BLaER1 treated with 17β-estradiol and CSF1 and Interleukin-3, amounts not matched to agents 10 nM and 100 nM (cell line): ENCODE measurements around the gene AHNAK.

Experiments
- H3K27ac ChIP-seq, 11 experiments: shearing (Covaris generic); formaldehyde crosslinking; 2 replicates each; pipeline ENCODE4 v1.8.1; 2022
- H3K27me3 ChIP-seq, 11 experiments: shearing (Covaris generic); formaldehyde crosslinking; 2 replicates each; pipeline ENCODE4 v1.8.1; 2022
- H3K36me3 ChIP-seq, 11 experiments: shearing (Covaris generic); formaldehyde crosslinking; 2 replicates each; pipeline ENCODE4 v1.8.1; 2022
- H3K4me1 ChIP-seq, 10 experiments: shearing (Covaris generic); formaldehyde crosslinking; 2 replicates each; pipeline ENCODE4 v1.8.1; 2022
- H3K4me2 ChIP-seq, 11 experiments: shearing (Covaris generic); formaldehyde crosslinking; 2 replicates each; pipeline ENCODE4 v1.8.1; 2022
- H3K4me3 ChIP-seq, 10 experiments: shearing (Covaris generic); formaldehyde crosslinking; 2 replicates each; pipeline ENCODE4 v1.8.1; 2022
- H3K9ac ChIP-seq, 11 experiments: shearing (Covaris generic); formaldehyde crosslinking; 2 replicates each; pipeline ENCODE4 v1.8.1; 2022
- H3K9me3 ChIP-seq, 11 experiments: shearing (Covaris generic); formaldehyde crosslinking; replicated peaks in 1 of 11; 2 replicates each; pipeline ENCODE4 v1.8.1; 2022
- H4K20me1 ChIP-seq, 11 experiments: shearing (Covaris generic); formaldehyde crosslinking; 2 replicates each; pipeline ENCODE4 v1.8.1; 2022
- Cebpa-rat ChIP-seq, 11 experiments: shearing (Covaris generic); IDR thresholded peaks; 2 replicates each; pipeline ENCODE4 v1.8.1; 2022

AHNAK gene

GRCh38 chr11:62548545-62549335 is 2.1 kb upstream of the AHNAK start:
- no peak overlapping the region for H3K4me3 ChIP-seq
- no peaks in the 10 kb centered on the region for H3K9me3 ChIP-seq
- no peak for TF ChIP-seq Cebpa-rat (IDR thresholded peaks at IDR 0.05)
- no peak overlapping the region for H3K27ac ChIP-seq
- H4K20me1 ChIP-seq = peaks cover 0 to 44% (median 17%) of the 10 kb centered on the region in 11 experiments; a peak in 14 of 22 replicates
- no peak overlapping the region for H3K9ac ChIP-seq
- no peaks in the 10 kb centered on the region for H3K36me3 ChIP-seq
- peaks cover 16 to 70% (median 60%) of the 10 kb centered on the region in 11 experiments for H3K27me3 ChIP-seq
- peaks cover 49 to 74% (median 64%) of the 10 kb centered on the region in 10 experiments for H3K4me1 ChIP-seq
- no peak overlapping the region; a peak in 2 of 22 replicates for H3K4me2 ChIP-seq

- H3K36me3 ChIP-seq = no peaks in the 10 kb centered on the region
- H3K9ac ChIP-seq = peak overlapping the region in 1 of 11 experiments; percentile 93; a peak in 1 of 22 replicates
- H4K20me1 ChIP-seq = peaks cover 0 to 48% (median 25%) of the 10 kb centered on the region in 11 experiments; a peak in 13 of 22 replicates
- H3K27me3 ChIP-seq = peaks cover 16 to 77% (median 70%) of the 10 kb centered on the region in 11 experiments
- no peak for TF ChIP-seq Cebpa-rat (IDR thresholded peaks at IDR 0.05)
- H3K4me3 ChIP-seq = peak overlapping the region in 2 of 10 experiments; percentile 92 to 95; a peak in 1 of 20 replicates
- H3K9me3 ChIP-seq = no peaks in the 10 kb centered on the region
- H3K4me2 ChIP-seq = peak overlapping the region in 5 of 11 experiments; percentile 18 to 100 (median 94); a peak in 8 of 22 replicates
- peaks cover 49 to 74% (median 64%) of the 10 kb centered on the region in 10 experiments for H3K4me1 ChIP-seq
- H3K27ac ChIP-seq = no peak overlapping the region
Observed at GRCh38 chr11:62547691-62548281, 1.2 kb upstream of the AHNAK start.

- Histone ChIP-seq H3K27me3 (peaks cover 16 to 77% (median 72%) of the 10 kb centered on the region in 11 experiments), H3K36me3 (no peaks in the 10 kb centered on the region), H4K20me1 (peaks cover 0 to 47% (median 25%) of the 10 kb centered on the region in 11 experiments; a peak in 14 of 22 replicates), H3K27ac (peak overlapping the region in 1 of 11 experiments; percentile 26; a peak in 3 of 22 replicates), H3K4me3 (peak overlapping the region in 9 of 10 experiments; percentile 59 to 95 (median 76); a peak in 14 of 20 replicates), H3K4me1 (peaks cover 48 to 74% (median 63%) of the 10 kb centered on the region in 10 experiments), H3K4me2 (peak overlapping the region; percentile 80 to 100 (median 96); a peak in 19 of 22 replicates), H3K9ac (peak overlapping the region in 5 of 11 experiments; percentile 39 to 96 (median 89); a peak in 8 of 22 replicates), H3K9me3 (no peaks in the 10 kb centered on the region)
- no peak for TF ChIP-seq Cebpa-rat (IDR thresholded peaks at IDR 0.05)
Observed at GRCh38 chr11:62546929-62547625, 471 bp upstream of the AHNAK start.

- no peak for TF ChIP-seq Cebpa-rat (IDR thresholded peaks at IDR 0.05)
- Histone ChIP-seq H3K4me3 (peak overlapping the region; percentile 46 to 95 (median 71)), H3K27ac (peak overlapping the region in 9 of 11 experiments; percentile 29 to 84 (median 67); a peak in 15 of 22 replicates), H3K9ac (peak overlapping the region; percentile 56 to 96 (median 68)), H3K36me3 (no peaks in the 10 kb centered on the region), H3K4me1 (peaks cover 48 to 74% (median 63%) of the 10 kb centered on the region in 10 experiments), H4K20me1 (peaks cover 3 to 49% (median 29%) of the 10 kb centered on the region in 11 experiments; a peak in 16 of 22 replicates), H3K9me3 (no peaks in the 10 kb centered on the region), H3K27me3 (peaks cover 16 to 77% (median 72%) of the 10 kb centered on the region in 11 experiments), H3K4me2 (peak overlapping the region; percentile 82 to 100 (median 96))
Observed at GRCh38 chr11:62545437-62546243, 966 bp downstream of the AHNAK start.

- Histone ChIP-seq H3K36me3 (no peaks in the 10 kb centered on the region), H3K4me2 (peak overlapping the region; percentile 82 to 100 (median 96)), H4K20me1 (peaks cover 4 to 57% (median 29%) of the 10 kb centered on the region in 11 experiments; a peak in 16 of 22 replicates), H3K4me1 (peaks cover 42 to 74% (median 61%) of the 10 kb centered on the region in 10 experiments), H3K9ac (peak overlapping the region; percentile 56 to 96 (median 68); a peak in 20 of 22 replicates), H3K27me3 (peaks cover 16 to 75% (median 68%) of the 10 kb centered on the region in 11 experiments), H3K4me3 (peak overlapping the region; percentile 46 to 95 (median 71)), H3K27ac (peak overlapping the region in 9 of 11 experiments; percentile 29 to 84 (median 76); a peak in 15 of 22 replicates), H3K9me3 (no peaks in the 10 kb centered on the region)
- TF ChIP-seq Cebpa-rat (IDR thresholded peaks at IDR 0.05) = no peak
Observed at GRCh38 chr11:62544581-62545436, 1.8 kb downstream of the AHNAK start.

- peak overlapping the region; percentile 82 to 100 (median 96) for H3K4me2 ChIP-seq
- no peak for TF ChIP-seq Cebpa-rat (IDR thresholded peaks at IDR 0.05)
- no peaks in the 10 kb centered on the region for H3K9me3 ChIP-seq
- peak overlapping the region in 8 of 11 experiments; percentile 14 to 84 (median 78); a peak in 12 of 22 replicates for H3K27ac ChIP-seq
- peak overlapping the region in 7 of 11 experiments; percentile 39 to 96 (median 80); a peak in 15 of 22 replicates for H3K9ac ChIP-seq
- peaks cover 0 to 3% (median 0%) of the 10 kb centered on the region in 11 experiments; a peak in 6 of 22 replicates for H3K36me3 ChIP-seq
- H3K4me1 ChIP-seq = peaks cover 51 to 84% (median 68%) of the 10 kb centered on the region in 10 experiments
- peak overlapping the region in 7 of 10 experiments; percentile 59 to 95 (median 78); a peak in 14 of 20 replicates for H3K4me3 ChIP-seq
- peaks cover 4 to 67% (median 29%) of the 10 kb centered on the region in 11 experiments; a peak in 16 of 22 replicates for H4K20me1 ChIP-seq
- H3K27me3 ChIP-seq = peaks cover 16 to 65% (median 60%) of the 10 kb centered on the region in 11 experiments
Observed at GRCh38 chr11:62543680-62544444, 2.7 kb downstream of the AHNAK start.
